HEK293 (cell line): ENCODE measurements around the gene SRP14.

Experiments
- AEBP2 ChIP-seq: fragments of 450-650 bp; formaldehyde crosslinking; IDR thresholded peaks from 2 replicates; pipeline ENCODE4 v1.5.1; 2016; ENCODE audit warnings: missing biosample characterization, missing genetic modification characterization, borderline replicate concordance
- EGR2 ChIP-seq: fragments of 450-650 bp; formaldehyde crosslinking; IDR thresholded peaks from 2 replicates; pipeline ENCODE4 v1.5.1; 2016; ENCODE audit warnings: low read depth, missing biosample characterization, missing genetic modification characterization
- GLI2 ChIP-seq: fragments of 450-650 bp; formaldehyde crosslinking; IDR thresholded peaks from 2 replicates; pipeline ENCODE4; 2017; ENCODE audit warnings: missing biosample characterization, missing genetic modification characterization, low read depth, borderline replicate concordance
- KLF8 ChIP-seq: fragments of 450-650 bp; formaldehyde crosslinking; IDR thresholded peaks from 2 replicates; pipeline ENCODE4 v1.5.1; 2016; ENCODE audit warnings: missing biosample characterization, missing genetic modification characterization
- OSR2 ChIP-seq: fragments of 450-650 bp; formaldehyde crosslinking; IDR thresholded peaks from 2 replicates; pipeline ENCODE4 v1.5.1; 2016; ENCODE audit warnings: missing biosample characterization, missing genetic modification characterization
- OVOL3 ChIP-seq: fragments of 450-650 bp; formaldehyde crosslinking; IDR thresholded peaks from 2 replicates; pipeline ENCODE4 v1.5.1; 2016; ENCODE audit warnings: missing biosample characterization, missing genetic modification characterization
- PATZ1 ChIP-seq: fragments of 450-650 bp; formaldehyde crosslinking; IDR thresholded peaks from 2 replicates; pipeline ENCODE4 v1.5.1; 2016; ENCODE audit warnings: missing biosample characterization, missing genetic modification characterization
- RBAK ChIP-seq: fragments of 450-650 bp; formaldehyde crosslinking; IDR thresholded peaks from 2 replicates; pipeline ENCODE4 v1.5.1; 2016; ENCODE audit warnings: missing biosample characterization, missing genetic modification characterization
- SETDB1 ChIP-seq: IDR thresholded peaks from one replicate; pipeline ENCODE4 v1.6.1; 2017; ENCODE audit warnings: mild to moderate bottlenecking, low read length, moderate library complexity, mixed read lengths; ENCODE audit not compliant: insufficient read length
- SP7 ChIP-seq: fragments of 450-650 bp; formaldehyde crosslinking; IDR thresholded peaks from 2 replicates; pipeline ENCODE4 v1.5.1; 2016; ENCODE audit warnings: missing biosample characterization, missing genetic modification characterization
- TCF7L2 ChIP-seq: IDR thresholded peaks from 2 replicates; pipeline ENCODE4 v1.6.1; 2011; ENCODE audit warnings: low read depth, mild to moderate bottlenecking, inconsistent platforms, low read length, moderate library complexity, borderline replicate concordance
- ZFP37 ChIP-seq: fragments of 450-650 bp; formaldehyde crosslinking; IDR thresholded peaks from 2 replicates; pipeline ENCODE4 v1.5.1; 2016; ENCODE audit warnings: missing biosample characterization, missing genetic modification characterization
- ZFP69B ChIP-seq: fragments of 450-650 bp; formaldehyde crosslinking; IDR thresholded peaks from 2 replicates; pipeline ENCODE4 v1.5.1; 2016; ENCODE audit warnings: missing biosample characterization, missing genetic modification characterization
- ZNF121 ChIP-seq: fragments of 450-650 bp; formaldehyde crosslinking; IDR thresholded peaks from 2 replicates; pipeline ENCODE4 v1.5.1; 2016; ENCODE audit warnings: missing biosample characterization, missing genetic modification characterization
- ZNF133 ChIP-seq: fragments of 450-650 bp; formaldehyde crosslinking; IDR thresholded peaks from 2 replicates; pipeline ENCODE4 v1.5.1; 2016; ENCODE audit warnings: missing biosample characterization, missing genetic modification characterization
- ZNF138 ChIP-seq: fragments of 450-650 bp; formaldehyde crosslinking; IDR thresholded peaks from 2 replicates; pipeline ENCODE4 v1.5.1; 2016; ENCODE audit warnings: missing biosample characterization, missing genetic modification characterization, borderline replicate concordance
- ZNF140 ChIP-seq: fragments of 450-650 bp; formaldehyde crosslinking; IDR thresholded peaks from 2 replicates; pipeline ENCODE4 v1.5.1; 2016; ENCODE audit warnings: missing biosample characterization, missing genetic modification characterization
- ZNF155 ChIP-seq: fragments of 450-650 bp; formaldehyde crosslinking; IDR thresholded peaks from 2 replicates; pipeline ENCODE4 v1.5.1; 2016; ENCODE audit warnings: missing biosample characterization, missing genetic modification characterization
- ZNF18 ChIP-seq: fragments of 450-650 bp; formaldehyde crosslinking; IDR thresholded peaks from 2 replicates; pipeline ENCODE4 v1.5.1; 2016; ENCODE audit warnings: missing biosample characterization, missing genetic modification characterization
- ZNF19 ChIP-seq: fragments of 450-650 bp; formaldehyde crosslinking; IDR thresholded peaks from 2 replicates; pipeline ENCODE4; 2016; ENCODE audit warnings: missing biosample characterization, missing genetic modification characterization, low read depth
- ZNF2 ChIP-seq: fragments of 450-650 bp; formaldehyde crosslinking; IDR thresholded peaks from 2 replicates; pipeline ENCODE4 v1.5.1; 2016; ENCODE audit warnings: missing biosample characterization, missing genetic modification characterization
- ZNF311 ChIP-seq: fragments of 450-650 bp; formaldehyde crosslinking; IDR thresholded peaks from 2 replicates; pipeline ENCODE4 v1.5.1; 2017; ENCODE audit warnings: missing biosample characterization, missing genetic modification characterization, borderline replicate concordance
- ZNF354C ChIP-seq: fragments of 450-650 bp; formaldehyde crosslinking; IDR thresholded peaks from 2 replicates; pipeline ENCODE4 v1.5.1; 2016; ENCODE audit warnings: missing biosample characterization, missing genetic modification characterization, low read depth, borderline replicate concordance
- ZNF37A ChIP-seq: fragments of 450-650 bp; IDR thresholded peaks from 2 replicates; pipeline ENCODE4 v1.5.1; 2018; ENCODE audit warnings: missing biosample characterization, missing genetic modification characterization
- ZNF423 ChIP-seq: fragments of 450-650 bp; formaldehyde crosslinking; IDR thresholded peaks from 2 replicates; pipeline ENCODE4 v1.5.1; 2016; ENCODE audit warnings: missing biosample characterization, missing genetic modification characterization
- ZNF530 ChIP-seq: fragments of 450-650 bp; formaldehyde crosslinking; IDR thresholded peaks from 2 replicates; pipeline ENCODE4 v1.5.1; 2016; ENCODE audit warnings: low read depth, missing biosample characterization, missing genetic modification characterization
- ZNF621 ChIP-seq: fragments of 450-650 bp; formaldehyde crosslinking; IDR thresholded peaks from 2 replicates; pipeline ENCODE4 v1.5.1; 2017; ENCODE audit warnings: missing biosample characterization, missing genetic modification characterization
- ZNF658 ChIP-seq: fragments of 450-650 bp; formaldehyde crosslinking; IDR thresholded peaks from 2 replicates; pipeline ENCODE4; 2016; ENCODE audit warnings: missing biosample characterization, missing genetic modification characterization
- ZNF701 ChIP-seq: fragments of 450-650 bp; formaldehyde crosslinking; IDR thresholded peaks from 2 replicates; pipeline ENCODE4 v1.5.1; 2016; ENCODE audit warnings: missing biosample characterization, missing genetic modification characterization
- ZNF777 ChIP-seq: fragments of 450-650 bp; formaldehyde crosslinking; IDR thresholded peaks from 2 replicates; pipeline ENCODE4 v1.5.1; 2017; ENCODE audit warnings: missing biosample characterization, missing genetic modification characterization, borderline replicate concordance
- ZNF791 ChIP-seq: fragments of 450-650 bp; formaldehyde crosslinking; IDR thresholded peaks from 2 replicates; pipeline ENCODE4 v1.5.1; 2016; ENCODE audit warnings: missing biosample characterization, missing genetic modification characterization
- TF ChIP-seq, protein P1 (sequence below): fragments of 450-650 bp; formaldehyde crosslinking; IDR thresholded peaks from 2 replicates; pipeline ENCODE4 v1.5.1; 2016; ENCODE audit warnings: missing biosample characterization, missing genetic modification characterization
- TF ChIP-seq, protein P2 (sequence below): fragments of 450-650 bp; formaldehyde crosslinking; IDR thresholded peaks from 2 replicates; pipeline ENCODE4 v1.5.1; 2017; ENCODE audit warnings: missing biosample characterization, missing genetic modification characterization

Gene SRP14

GRCh38 chr15:40038638-40039543 is at the start of gene SRP14 (continued):
- TF ChIP-seq EGR2 (tag by site-specific recombination) (peak; percentile 14; the same call in 1 of the 2 replicates), OVOL3 (no peak), RBAK (tag by site-specific recombination) (no peak), GLI2 (tag by site-specific recombination) (no peak), ZNF133 (tag by site-specific recombination) (no peak), ZNF354C (tag by site-specific recombination) (no peak), ZNF311 (tag by site-specific recombination) (no peak), ZNF37A (no peak), OSR2 (tag by site-specific recombination) (no peak), ZNF138 (tag by site-specific recombination) (no peak), ZNF2 (tag by site-specific recombination) (no peak), SETDB1 (no peak), KLF8 (no peak), ZNF530 (tag by site-specific recombination) (no peak), ZNF19 (tag by site-specific recombination) (no peak), ZNF777 (tag by site-specific recombination) (no peak), ZFP69B (tag by site-specific recombination) (no peak), ZNF791 (no peak), ZNF121 (tag by site-specific recombination) (no peak), TCF7L2 (no peak), ZNF658 (tag by site-specific recombination) (no peak), ZNF423 (tag by site-specific recombination) (no peak), AEBP2 (tag by site-specific recombination) (no peak), ZNF155 (no peak), ZNF18 (tag by site-specific recombination) (no peak), ZFP37 (tag by site-specific recombination) (no peak), PATZ1 (tag by site-specific recombination) (peak; percentile 97), SP7 (peak; percentile 35; the same call in 1 of the 2 replicates), ZNF140 (tag by site-specific recombination) (no peak), ZNF701 (no peak), ZNF621 (tag by site-specific recombination) (no peak)
- TF ChIP-seq, protein P1, sequence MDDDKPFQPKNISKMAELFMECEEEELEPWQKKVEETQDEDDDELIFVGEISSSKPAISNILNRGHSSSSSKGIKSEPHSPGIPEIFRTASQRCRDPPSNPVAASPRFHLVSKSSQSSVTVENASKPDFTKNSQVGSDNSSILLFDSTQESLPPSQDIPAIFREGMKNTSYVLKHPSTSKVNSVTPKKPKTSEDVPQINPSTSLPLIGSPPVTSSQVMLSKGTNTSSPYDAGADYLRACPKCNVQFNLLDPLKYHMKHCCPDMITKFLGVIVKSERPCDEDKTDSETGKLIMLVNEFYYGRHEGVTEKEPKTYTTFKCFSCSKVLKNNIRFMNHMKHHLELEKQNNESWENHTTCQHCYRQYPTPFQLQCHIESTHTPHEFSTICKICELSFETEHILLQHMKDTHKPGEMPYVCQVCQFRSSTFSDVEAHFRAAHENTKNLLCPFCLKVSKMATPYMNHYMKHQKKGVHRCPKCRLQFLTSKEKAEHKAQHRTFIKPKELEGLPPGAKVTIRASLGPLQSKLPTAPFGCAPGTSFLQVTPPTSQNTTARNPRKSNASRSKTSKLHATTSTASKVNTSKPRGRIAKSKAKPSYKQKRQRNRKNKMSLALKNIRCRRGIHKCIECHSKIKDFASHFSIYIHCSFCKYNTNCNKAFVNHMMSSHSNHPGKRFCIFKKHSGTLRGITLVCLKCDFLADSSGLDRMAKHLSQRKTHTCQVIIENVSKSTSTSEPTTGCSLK (tag by site-specific recombination), result no peak
- TF ChIP-seq, protein P2, sequence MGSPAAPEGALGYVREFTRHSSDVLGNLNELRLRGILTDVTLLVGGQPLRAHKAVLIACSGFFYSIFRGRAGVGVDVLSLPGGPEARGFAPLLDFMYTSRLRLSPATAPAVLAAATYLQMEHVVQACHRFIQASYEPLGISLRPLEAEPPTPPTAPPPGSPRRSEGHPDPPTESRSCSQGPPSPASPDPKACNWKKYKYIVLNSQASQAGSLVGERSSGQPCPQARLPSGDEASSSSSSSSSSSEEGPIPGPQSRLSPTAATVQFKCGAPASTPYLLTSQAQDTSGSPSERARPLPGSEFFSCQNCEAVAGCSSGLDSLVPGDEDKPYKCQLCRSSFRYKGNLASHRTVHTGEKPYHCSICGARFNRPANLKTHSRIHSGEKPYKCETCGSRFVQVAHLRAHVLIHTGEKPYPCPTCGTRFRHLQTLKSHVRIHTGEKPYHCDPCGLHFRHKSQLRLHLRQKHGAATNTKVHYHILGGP (tag by site-specific recombination), result no peak
